Nephron progenitor cell (in vitro differentiated cells): Measurements from ENCODE around the gene AFAP1.

ENCODE experiments used
- DNase-seq: peaks from one replicate; pipeline ENCODE4 v3.0.0; 2021
- H3K27ac Mint-ChIP-seq: 2 replicates; pipeline ENCODE4 v1.8.0; 2021; ENCODE audit warnings: mild to moderate bottlenecking, moderate library complexity, mixed read lengths
- H3K27me3 Mint-ChIP-seq: 2 replicates; pipeline ENCODE4 v1.8.0; 2021; ENCODE audit warnings: mild to moderate bottlenecking, low read depth, mixed read lengths; ENCODE audit not compliant: poor library complexity
- H3K36me3 Mint-ChIP-seq: 2 replicates; pipeline ENCODE4 v1.8.0; 2021; ENCODE audit warnings: low read depth, mixed read lengths
- H3K4me1 Mint-ChIP-seq: 2 replicates; pipeline ENCODE4 v1.8.0; 2021; ENCODE audit warnings: mixed read lengths
- H3K4me3 Mint-ChIP-seq: 2 replicates; pipeline ENCODE4 v1.8.0; 2021; ENCODE audit warnings: mild to moderate bottlenecking, moderate library complexity, mixed read lengths
- H3K9me3 Mint-ChIP-seq: 2 replicates; pipeline ENCODE4 v1.8.0; 2021; ENCODE audit warnings: mild to moderate bottlenecking, moderate library complexity, mixed read lengths
- CTCF ChIP-seq: fragments of 200-600 bp; sonication (generic); IDR thresholded peaks from 2 replicates; pipeline ENCODE4 v1.5.0; 2021; ENCODE audit warnings: antibody characterized with exemption

The AFAP1 gene

GRCh38 chr4:7797330-7797729, 142.3 kb downstream of the AFAP1 start:
- H3K27me3 Mint-ChIP-seq = no peaks in the 10 kb centered on the region
- no peak overlapping the region for H3K4me3 Mint-ChIP-seq
- H3K36me3 Mint-ChIP-seq = peaks cover 66% of the 10 kb centered on the region
- no peak for DNase-seq
- TF ChIP-seq CTCF = no peak
- no peak overlapping the region for H3K27ac Mint-ChIP-seq
- H3K4me1 Mint-ChIP-seq = peaks cover 45% of the 10 kb centered on the region
- no peaks in the 10 kb centered on the region for H3K9me3 Mint-ChIP-seq

DNA sequence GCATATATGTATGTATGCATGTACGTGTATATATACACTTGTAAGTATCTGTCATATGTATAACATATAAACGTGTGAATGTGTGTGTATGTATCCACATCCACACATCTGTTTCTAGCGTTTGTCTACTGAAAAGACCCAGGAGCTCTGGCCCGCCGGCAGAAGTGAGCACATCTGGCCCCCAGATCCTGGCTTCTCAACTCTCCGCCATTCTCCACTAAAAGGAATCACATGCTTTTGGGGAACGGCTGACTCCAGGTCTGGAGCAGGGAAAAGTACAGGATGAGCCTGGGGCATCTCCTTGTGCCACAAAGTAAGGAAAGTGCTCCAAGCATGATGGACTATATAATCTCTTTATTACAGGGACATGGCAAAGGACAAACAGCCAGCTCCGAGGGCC, 143.7 kb downstream of the AFAP1 start:
- DNase-seq = no peak
- H3K4me1 Mint-ChIP-seq = peaks cover 31% of the 10 kb centered on the region
- no peaks in the 10 kb centered on the region for H3K27me3 Mint-ChIP-seq
- peaks cover 71% of the 10 kb centered on the region for H3K36me3 Mint-ChIP-seq
- H3K27ac Mint-ChIP-seq = no peak overlapping the region
- no peak for TF ChIP-seq CTCF
- no peaks in the 10 kb centered on the region for H3K9me3 Mint-ChIP-seq
- no peak overlapping the region for H3K4me3 Mint-ChIP-seq

DNA sequence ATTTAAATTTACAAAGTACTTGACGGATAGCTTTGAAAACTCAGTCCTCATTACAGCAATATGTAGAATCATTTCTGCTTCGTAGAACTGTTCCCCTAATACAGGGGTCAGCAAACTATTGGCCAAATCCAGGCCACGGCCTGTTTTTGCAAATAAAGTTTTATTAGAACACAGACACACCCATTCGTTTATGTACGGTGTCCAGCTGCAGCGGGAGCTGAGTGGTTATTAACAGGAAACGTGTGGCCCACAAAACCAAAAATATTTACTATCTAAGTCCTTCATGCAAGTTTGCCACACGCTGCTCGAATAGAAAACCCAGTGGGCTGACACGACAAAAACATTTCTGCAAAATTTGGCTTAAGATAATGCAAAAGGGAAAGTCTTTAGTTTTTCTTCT, 146.5 kb downstream of the AFAP1 start:
- no peak overlapping the region for H3K27ac Mint-ChIP-seq
- DNase-seq = no peak
- peaks cover 10% of the 10 kb centered on the region for H3K4me1 Mint-ChIP-seq
- no peak for TF ChIP-seq CTCF
- no peaks in the 10 kb centered on the region for H3K9me3 Mint-ChIP-seq
- peaks cover 45% of the 10 kb centered on the region for H3K36me3 Mint-ChIP-seq
- no peak overlapping the region for H3K4me3 Mint-ChIP-seq
- no peaks in the 10 kb centered on the region for H3K27me3 Mint-ChIP-seq

DNA sequence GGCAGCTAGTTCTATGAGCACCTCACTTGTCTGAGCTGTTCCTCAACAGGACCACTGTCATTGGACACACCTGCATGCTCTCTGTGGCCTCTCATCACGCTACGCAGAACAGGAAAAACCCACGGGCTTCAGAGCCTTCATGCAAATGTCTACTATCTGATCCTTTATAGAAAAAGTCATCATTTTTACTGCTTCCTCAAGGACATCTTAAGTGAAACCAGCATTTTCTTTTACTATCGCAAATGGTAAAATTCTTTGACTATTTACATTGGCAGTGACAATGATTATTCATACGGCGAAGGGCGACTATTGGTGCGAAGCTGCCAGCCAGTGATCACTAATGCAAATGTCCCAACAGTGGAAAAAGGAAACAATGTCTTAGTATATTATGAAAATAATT, 147.0 kb downstream of the AFAP1 start:
- peaks cover 8% of the 10 kb centered on the region for H3K4me1 Mint-ChIP-seq
- no peak overlapping the region for H3K27ac Mint-ChIP-seq
- peaks cover 40% of the 10 kb centered on the region for H3K36me3 Mint-ChIP-seq
- H3K27me3 Mint-ChIP-seq = no peaks in the 10 kb centered on the region
- no peaks in the 10 kb centered on the region for H3K9me3 Mint-ChIP-seq
- no peak for DNase-seq
- no peak for TF ChIP-seq CTCF
- H3K4me3 Mint-ChIP-seq = no peak overlapping the region

GRCh38 chr4:7790999-7791398, 148.7 kb downstream of the AFAP1 start:
- no peaks in the 10 kb centered on the region for H3K9me3 Mint-ChIP-seq
- TF ChIP-seq CTCF = no peak
- no peak overlapping the region for H3K4me3 Mint-ChIP-seq
- DNase-seq = no peak
- peaks cover 40% of the 10 kb centered on the region for H3K36me3 Mint-ChIP-seq
- H3K27ac Mint-ChIP-seq = no peak overlapping the region
- peaks cover 6% of the 10 kb centered on the region for H3K4me1 Mint-ChIP-seq
- no peaks in the 10 kb centered on the region for H3K27me3 Mint-ChIP-seq

DNA sequence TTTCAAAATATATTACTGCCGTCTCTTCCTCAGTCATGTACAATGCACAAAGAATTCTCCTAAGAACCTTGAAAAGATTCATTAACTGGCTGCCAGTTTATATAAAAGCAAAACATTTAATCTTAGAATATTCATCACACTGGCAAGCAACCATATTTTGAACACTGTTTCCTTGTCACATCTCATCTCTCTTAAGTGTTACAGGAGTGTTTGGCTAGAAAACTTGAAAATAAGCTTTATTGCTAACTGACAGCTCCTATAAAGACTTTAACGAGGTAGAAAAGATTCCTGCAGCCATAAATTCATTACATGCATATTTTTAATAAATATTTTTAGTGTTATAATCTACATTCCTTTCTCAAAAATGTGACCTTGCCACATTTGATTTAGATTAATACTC, 149.6 kb downstream of the AFAP1 start:
- peaks cover 9% of the 10 kb centered on the region for H3K4me1 Mint-ChIP-seq

More for the DNA sequence above, 149.6 kb downstream of the AFAP1 start:
- Mint-ChIP-seq H3K27ac (no peak overlapping the region), H3K9me3 (no peaks in the 10 kb centered on the region), H3K36me3 (peaks cover 44% of the 10 kb centered on the region), H3K4me3 (no peak overlapping the region), H3K27me3 (no peaks in the 10 kb centered on the region)
- DNase-seq = no peak
- TF ChIP-seq CTCF = no peak
